CD4-positive, alpha-beta T cell treated with Interleukin-15 for 4 hours (primary cell): Measurements from ENCODE around the gene ERVV-1.
A peak's percentile ranks its signal among the peaks of the same experiment; 100 is the strongest.
"Not testable (repeated sequence)": the region's sequence is repeated elsewhere in the genome, so short reads cannot be mapped to it uniquely, and the experiment has no call there.

Experiments used
- DNase-seq: peaks from one replicate; pipeline ENCODE4 v3.0.0-alpha.2; 2020; ENCODE audit warnings: low spot score

Gene ERVV-1, protein sequence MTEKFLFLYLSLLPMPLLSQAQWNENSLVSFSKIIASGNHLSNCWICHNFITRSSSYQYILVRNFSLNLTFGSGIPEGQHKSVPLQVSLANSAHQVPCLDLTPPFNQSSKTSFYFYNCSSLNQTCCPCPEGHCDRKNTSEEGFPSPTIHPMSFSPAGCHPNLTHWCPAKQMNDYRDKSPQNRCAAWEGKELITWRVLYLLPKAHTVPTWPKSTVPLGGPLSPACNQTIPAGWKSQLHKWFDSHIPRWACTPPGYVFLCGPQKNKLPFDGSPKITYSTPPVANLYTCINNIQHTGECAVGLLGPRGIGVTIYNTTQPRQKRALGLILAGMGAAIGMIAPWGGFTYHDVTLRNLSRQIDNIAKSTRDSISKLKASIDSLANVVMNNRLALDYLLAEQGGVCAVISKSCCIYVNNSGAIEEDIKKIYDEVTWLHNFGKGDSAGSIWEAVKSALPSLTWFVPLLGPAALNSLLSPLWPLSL

DNA sequence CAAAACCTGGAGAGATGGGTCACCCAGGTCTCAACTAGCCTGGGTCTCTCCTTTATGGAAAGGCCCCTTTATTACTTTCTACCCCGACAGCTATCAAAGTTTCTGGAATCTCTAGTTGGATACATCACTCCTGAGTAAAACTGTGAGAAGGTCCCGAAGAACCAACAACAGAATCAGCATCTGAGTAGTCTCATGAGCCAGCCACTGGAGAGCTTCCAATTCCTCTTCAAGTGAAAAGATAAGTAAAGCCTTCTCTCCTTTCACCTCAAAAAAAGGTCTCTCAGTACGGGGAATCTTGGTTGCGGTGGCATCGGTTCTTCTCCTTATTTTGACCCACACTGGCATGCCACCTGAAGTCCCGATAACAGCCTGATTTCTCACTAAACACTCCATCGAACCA, at the start of gene ERVV-1:
Gene ERVV-1, plus strand, starts transcription at position 301 of the 400 bp plus-strand sequence. CDS start 170 bp downstream, outside the sequence.
- DNase-seq, result no peak

DNA sequence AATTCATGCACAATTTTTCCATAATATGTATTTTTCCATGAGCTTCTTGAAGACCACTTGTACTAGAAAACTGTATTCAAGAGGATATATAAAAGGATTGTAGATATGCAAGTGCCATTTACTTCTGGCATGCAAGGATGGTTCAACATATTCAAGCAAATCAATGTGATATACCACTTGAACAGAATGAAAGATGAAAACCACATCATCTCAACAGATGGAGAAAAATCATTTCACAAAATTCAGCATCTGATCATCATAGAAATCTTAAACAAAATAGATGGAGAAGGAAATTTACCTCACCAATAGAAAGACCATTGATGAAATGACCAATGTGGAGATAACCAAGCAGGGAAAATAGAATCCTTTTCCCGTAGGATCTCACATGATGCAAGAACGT, 45.9 kb upstream of the ERVV-1 start:
- no peak for DNase-seq

DNA sequence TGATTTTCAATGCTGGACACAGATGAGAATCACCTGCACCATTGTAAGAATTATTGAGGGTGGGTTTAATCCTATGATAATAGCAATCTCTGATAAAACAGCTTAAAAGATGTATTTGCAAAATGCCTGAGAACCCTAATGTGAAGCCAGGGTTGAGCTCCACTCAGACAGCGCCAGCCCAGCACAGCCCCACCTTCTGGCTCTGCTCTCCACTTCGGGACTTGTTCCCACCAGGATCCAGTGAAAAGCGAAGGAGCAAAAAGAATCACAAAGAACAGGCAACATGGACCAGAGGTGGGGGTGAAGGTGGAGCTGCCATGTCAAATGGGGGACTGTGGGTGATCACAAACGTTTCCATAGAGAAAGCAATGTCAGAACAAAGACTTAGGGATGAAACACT, 32.4 kb upstream of the ERVV-1 start:
- DNase-seq, result no peak

DNA sequence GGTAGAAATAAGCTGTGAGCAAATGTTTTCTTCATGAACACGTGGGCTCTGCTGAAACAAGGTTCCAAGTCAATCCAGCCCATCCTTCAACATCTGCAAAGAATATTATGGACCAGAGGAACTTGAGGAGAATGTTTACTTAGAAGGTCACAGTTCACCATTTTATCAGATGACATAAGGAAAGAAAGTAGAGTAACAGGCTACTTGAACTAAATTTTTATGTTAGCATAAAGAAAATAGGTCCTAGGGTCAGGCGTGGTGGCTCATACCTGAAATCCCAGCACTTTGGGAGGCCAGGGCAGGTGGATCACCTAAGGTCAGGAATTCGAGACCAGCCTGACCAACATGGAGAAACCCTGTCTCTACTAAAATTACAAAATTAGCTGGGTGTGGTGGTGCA, 30.6 kb upstream of the ERVV-1 start:
- not testable (repeated sequence) for DNase-seq

DNA sequence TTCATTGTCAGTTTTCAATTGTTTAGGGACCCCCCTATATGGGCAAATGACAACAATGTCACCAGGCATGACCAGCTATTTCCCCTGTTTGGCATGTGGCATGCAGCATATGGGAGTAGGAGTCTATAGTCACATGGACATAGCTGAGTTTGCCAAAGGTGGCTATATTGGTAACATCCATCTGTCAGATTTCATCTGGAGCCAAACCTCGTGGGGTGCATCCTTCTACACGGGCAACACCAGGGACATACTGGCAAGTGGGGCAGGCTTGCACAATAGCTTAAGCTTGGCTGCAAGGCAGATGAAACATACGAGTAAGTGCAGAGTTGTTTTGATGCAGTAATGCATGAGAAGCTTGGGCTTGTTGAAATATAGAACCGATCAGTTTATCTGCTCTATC, 26.5 kb upstream of the ERVV-1 start:
- no peak for DNase-seq

DNA sequence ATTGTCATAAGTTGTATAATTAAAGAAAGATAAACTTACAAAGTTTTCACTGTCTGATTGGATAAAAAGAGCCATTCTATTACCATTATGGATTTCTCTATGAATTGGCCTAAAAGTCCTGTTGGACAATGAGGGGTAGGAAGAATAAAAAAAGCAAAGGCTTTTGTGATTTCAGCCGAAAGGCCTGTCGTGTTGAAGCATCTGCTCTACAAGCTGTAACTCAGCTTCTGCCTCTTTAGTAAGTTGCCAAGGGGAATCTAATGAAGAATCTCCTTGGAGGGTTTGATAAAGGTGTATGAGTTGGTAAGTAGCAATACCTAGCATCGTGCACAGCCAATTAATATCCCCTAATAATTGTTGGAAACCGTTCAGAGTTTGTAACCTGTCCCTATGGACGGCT, 25.2 kb upstream of the ERVV-1 start:
- DNase-seq, result no peak

DNA sequence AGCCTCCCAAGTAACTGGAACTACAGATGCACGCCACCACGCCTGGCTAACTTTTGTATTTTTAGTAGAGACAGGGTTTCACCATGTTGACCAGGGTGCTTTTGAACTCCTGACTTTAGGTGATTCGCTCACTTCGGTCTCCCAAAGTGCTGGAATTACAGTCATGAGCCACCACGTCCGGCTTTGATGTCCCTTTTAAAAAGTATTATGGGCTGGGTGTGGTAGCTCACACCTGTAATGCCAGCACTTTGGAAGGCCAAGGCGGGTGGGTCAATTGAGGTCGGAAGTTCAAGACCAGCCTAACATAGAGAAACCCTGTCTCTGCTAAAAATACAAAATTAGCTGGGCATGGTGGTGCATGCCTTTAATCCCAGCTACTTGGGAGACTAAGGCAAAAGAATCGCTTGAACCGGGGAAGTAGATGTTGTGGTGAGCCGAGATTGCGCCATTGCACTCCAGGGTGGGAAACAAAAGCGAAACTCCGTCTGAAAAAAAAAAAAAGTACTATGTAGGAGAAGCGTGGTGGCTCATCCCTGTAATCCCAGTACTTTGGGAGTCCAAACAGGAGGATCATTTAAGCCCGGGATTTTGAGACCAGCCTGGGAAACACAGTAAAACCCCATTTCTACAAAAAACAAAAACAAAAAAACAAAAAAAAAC, 22.8 kb upstream of the ERVV-1 start:
- no peak for DNase-seq

DNA sequence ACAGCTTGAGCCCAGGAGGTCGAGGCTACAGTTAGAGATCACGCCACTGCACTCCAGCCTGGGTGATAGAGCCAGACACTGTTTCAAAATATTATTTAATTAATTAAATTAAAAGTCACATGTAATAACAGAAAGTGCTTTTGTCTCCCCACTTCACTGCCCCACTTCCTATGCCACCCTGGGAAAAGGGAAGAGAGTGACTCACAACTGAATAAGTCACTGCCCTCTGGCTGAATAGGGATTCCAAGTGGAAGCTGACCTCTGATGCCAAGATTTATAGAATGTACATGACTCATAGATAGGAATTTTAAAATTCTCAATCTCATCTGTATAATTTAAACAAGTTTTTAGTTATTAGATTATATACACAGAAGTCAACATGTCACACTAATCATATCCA, 22.2 kb upstream of the ERVV-1 start:
- no peak for DNase-seq

DNA sequence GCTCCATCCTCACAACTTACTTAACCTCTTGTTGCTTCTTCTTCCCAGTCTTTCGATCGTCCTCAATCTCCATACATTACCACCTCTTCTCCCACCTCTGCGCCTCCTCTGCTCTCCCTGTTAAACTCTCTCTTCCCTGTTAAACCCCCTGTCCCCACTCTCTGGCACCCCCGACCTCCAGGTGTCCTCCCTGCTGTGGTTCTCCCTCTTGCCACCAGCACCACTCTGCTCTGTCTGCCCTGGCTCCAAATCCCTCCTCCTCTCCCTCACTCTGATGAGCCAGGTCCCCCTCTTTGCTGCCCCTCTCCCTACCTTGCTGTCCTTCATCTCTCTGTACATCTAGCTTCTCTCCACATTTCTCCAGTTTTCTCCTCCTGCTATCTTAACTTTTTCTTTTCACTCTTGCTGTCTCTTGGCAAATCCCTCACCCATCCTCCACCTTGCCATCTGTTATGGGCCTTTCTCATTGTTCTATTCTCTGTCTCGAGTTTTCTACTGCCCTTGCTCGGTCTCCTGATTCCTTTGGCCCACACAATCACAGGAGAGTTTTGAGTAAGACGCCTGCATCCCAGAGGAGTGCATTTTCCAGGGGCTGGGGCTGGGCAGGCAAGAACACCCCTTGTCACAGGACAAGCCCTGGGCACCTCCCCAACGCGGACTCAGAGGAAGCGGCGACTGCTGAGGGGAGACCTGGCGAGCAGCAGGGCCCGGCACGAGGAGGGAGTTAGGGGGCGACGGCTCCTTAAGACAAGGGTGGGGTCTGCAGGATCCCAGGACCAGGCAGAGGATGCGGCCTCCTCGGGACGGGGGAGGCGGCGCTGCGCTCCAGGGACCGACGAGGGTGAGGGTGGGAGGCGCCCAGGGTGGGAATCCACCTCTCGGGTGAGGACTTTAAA, 21.4 kb upstream of the ERVV-1 start:
- no peak for DNase-seq

DNA sequence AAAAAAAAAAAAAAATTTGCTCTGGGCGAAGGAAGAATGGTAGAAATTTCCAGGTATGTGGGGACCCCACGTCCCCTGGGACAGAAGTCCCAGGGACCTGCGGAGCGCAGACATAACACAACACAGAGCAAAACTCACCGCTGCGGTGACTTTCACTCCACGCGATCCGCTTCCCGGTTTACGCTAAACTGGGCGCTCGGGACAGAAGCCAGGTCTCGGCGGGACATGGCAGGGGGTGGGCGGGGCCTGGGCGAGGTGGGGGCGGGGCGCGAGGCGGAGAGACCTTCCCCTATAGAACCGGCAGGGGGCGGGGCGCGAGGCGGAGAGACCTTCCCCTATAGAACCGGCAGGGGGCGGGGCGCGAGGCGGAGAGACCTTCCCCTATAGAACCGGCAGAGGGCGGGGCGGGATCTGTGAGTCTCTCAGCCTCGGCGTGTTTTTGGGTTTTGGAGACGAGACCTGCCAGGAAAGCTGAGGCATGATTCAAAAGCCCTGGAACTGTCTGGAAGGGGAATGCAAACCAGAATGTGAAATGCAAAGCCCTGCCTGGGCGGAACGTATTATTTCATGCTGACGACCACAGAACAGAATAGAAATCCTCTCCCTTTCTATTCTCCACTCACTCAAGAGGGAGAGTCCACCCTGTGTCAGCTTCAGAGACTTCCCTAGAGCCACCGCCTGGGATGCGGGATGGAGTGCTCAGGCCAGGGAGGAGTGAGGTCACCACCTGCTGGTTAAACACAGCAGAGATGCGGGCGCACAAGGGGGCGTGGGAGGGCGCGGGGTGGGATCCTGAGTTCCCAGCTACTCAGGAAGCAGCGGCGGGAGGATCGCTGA, 20.2 kb upstream of the ERVV-1 start:
- DNase-seq, result peak; percentile 80

DNA sequence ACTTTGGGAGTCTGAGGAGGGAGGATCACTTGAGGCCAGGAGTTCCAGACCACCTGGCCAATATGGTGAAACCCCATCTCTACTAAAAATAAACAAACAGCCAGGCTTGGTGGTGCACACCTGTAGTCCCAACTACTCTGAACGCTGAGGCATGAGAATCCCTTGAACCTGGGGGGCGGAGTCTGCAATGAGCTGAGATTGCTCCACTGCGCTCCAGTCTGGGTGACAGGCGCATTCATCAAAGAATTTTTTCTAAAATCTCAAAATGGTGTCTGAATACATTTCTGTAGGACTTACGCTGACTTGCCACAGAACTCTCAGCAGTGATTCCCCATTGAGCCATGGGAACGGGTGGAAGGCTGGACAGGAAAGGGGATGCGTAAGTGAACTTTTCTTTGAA, 18.0 kb upstream of the ERVV-1 start:
- DNase-seq, result no peak

DNA sequence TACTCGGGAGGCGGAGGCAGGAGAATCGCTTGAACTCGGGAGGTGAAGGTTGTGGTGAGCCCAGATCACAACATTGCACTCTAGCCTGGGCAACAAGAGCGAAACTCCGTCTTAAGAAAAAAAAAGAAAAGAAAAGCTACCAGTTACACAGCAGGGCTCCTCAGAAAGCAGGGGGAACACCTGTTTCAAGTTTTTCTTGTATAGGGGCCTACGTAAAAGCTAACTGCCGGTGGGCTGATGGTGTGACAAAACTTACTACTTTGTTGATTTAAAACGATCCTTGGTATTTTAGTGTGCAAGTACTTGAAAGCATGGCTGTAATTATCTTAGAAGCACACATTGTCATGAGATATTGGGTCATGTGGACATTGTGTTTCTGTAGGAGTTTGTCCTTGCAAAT, 15.7 kb upstream of the ERVV-1 start:
- DNase-seq, result no peak

DNA sequence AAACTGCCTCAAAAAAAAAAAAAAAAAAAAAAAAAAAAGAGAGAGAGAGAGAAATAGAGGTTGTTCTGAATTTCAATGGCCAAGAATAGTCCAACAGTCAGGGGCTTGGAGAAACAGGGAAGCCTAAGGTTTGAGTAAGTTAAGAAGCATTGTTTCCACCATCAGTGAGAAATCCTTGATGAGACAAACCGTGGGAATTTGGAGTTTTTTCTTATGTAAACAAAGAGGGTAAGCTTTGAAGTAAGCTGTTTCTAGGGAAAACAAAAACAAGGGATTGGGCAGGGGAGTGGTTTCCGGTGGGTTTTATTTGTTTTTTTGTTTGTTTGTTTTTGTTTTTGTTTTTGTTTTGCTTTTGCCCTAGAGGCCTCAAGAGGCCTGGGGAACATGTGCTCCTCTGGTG, 11.2 kb upstream of the ERVV-1 start:
- DNase-seq, result no peak

DNA sequence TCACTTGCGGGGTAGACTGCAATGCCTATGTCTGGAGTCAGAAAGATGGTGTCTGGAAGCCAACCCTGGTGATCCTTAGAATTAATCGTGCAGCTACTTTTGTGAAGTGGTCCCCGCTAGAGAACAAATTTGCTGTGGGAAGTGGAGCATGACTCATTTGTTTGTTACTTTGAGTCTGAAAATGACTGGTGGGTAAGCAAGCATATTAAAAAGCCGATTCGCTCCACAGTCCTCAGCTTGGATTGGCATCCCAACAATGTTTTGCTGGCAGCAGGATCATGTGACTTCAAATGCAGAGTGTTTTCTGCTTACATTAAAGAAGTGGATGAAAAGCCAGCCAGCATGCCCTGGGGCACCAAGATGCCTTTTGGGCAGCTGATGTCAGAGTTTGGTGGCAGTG, 9.5 kb upstream of the ERVV-1 start:
- DNase-seq, result no peak

DNA sequence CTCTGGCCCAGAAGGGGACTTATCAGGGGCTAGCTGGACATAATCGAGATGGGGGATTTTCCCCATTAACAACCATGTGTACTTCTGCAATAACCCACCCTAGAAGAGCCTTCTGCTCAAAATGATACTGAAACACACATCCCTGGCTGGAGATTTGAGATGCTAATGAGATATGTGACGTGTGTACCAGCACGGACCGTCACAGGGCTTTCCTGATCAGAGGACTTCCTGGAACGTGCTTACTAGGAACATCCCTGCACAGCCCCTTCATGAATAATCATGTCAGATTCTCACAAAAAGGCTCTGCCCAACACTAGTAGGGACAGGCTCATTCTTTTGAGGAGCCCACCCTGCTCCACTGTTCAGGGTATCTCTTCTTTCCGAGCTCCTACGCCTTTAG, 6.5 kb upstream of the ERVV-1 start:
- no peak for DNase-seq

DNA sequence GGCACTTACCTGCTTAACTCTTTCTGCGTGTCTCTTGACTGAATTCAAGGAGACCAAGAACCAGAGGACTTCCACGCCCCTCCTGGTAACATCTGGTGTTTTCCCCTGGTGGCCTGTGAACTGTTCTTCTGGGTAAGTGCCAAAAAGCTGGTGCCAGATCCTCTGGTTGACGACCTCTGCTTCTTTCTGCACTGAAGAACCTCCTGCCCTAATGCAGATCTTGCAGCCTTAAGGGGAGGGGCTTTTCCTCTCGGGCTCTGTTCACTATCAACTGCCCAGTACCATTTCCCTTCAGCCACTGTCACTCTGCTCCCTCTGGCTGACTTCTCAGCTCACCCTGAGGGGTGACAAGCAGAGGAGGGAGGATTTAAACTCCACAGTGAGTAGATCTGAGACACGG, 6.1 kb upstream of the ERVV-1 start:
- DNase-seq, result no peak

DNA sequence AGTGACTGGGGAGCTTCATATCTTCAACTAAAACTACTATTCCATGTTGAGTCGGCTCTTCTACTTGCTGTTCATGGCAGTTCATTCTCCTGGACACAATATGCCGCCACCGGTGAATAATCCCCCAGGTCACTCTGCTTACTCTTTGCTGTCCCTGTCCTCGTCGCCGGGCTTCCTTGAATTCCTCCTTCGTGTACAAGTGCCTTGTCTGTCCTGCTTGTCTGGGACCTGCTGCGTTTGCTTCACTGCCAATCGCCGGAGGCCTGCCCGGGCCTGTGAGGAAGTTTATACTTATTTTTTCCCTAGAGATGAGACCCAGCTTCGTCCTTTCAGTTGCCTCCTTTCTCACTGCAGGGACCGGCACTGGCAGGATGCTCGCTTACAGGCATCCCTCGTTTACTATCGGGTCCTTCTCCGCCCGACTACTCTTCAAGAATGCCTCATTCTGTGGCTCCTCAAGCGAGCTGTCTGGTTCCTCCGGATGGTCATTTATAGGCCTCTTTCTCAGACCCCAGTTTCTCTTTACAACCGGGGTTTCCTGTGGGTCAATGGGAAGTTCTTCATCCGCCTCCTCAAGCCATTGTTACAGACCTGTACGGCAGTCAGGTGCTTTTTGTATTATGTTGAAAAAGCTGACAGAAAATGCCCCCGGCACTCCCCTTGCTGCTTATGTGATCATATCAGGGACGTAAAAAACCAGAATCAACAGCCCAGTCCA, 5.5 kb upstream of the ERVV-1 start:
- DNase-seq, result no peak

DNA sequence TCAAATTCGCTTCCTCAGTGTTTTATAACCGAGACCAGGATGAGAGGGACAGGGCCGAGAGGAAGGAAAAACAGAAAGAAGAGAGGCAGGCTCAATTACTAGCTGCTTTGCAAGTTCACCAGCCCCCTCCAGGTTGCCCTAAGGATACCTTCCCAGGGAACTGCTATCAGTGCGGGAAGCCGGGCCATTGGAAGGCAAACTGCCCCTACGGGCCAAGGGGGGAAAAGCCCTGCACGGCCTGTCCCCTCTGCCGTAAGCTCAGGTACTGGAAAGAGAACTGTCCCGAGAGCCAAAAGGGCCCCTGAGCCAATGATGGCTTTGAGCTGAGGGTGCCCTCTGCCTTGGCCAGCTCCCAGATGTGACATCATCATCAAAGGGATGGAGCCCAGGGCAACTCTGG, 3.2 kb upstream of the ERVV-1 start:
- no peak for DNase-seq

DNA sequence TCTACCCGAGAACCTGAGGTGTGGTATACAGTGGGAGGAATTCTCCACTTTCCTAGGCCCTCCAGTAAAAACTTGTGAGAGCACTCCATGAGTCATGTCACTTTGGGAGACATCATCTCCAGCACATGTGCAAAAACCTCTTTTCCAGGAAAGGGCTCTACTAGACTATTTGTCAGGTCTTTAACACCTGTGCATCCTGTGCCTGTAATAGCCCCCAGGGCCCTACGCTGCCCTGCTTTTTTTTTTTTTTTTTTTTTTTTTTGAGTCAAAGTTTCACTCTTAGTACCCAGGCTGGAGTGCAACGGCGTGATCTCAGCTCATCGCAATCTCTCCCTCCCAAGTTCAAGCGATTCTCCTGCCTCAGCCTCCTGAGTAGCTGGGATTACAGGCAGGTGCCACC, 1.7 kb upstream of the ERVV-1 start:
- no peak for DNase-seq

DNA sequence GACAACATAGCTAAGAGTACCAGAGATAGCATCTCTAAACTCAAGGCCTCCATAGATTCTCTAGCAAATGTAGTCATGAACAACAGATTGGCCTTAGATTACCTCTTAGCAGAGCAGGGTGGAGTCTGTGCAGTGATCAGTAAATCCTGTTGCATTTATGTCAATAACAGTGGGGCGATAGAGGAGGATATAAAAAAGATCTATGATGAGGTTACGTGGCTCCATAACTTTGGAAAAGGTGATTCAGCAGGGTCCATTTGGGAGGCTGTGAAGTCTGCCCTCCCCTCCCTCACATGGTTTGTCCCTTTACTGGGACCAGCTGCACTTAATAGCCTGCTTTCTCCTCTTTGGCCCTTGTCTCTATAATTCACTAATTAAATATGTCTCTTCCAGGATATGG, 1.4 kb downstream of the ERVV-1 start:
- DNase-seq, result no peak

DNA sequence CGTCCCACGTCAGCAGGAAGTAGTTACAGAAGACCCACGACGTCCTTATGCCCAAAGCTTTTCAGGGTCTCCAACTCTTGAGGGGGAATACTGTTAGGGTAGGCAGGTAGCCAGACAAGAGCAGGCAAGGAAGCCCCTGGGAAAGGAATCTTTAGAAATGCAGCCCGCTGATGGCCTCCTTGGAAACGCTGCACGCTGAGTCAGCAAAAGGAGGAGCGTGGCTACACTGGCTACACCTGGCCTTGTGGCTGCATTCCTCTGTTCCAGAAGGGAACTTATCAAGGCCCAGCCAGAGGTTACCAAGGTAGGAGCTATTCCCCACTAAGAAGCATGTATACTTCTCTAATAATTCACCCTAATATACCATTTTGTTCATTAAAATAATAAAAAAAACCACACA, 2.0 kb downstream of the ERVV-1 start:
- no peak for DNase-seq
